HG03439 (cell line): ENCODE data around the gene SFTPA1.
"Not testable (repeated sequence)": the region's sequence is repeated elsewhere in the genome, so short reads cannot be mapped to it uniquely, and the experiment has no call there.

Experiments used
- ATAC-seq: cut with Tn5 transposase; IDR thresholded peaks from one replicate; pipeline ENCODE4 v1.9.1; 2021; ENCODE audit warnings: mild to moderate bottlenecking, moderate library complexity; ENCODE audit not compliant: unreplicated experiment

SFTPA1 gene

GRCh38 chr10:79608505-79609375 is 2.0 kb upstream of the SFTPA1 start:
- ATAC-seq = no peak

GRCh38 chr10:79611193-79611976 is 646 bp downstream of the SFTPA1 start:
- not testable (repeated sequence) for ATAC-seq

GRCh38 chr10:79615577-79615976 is 4.8 kb downstream of the SFTPA1 start:
- ATAC-seq = no peak

- ATAC-seq = no peak
Measured at GRCh38 chr10:79616164-79616563, 5.4 kb downstream of the SFTPA1 start.

GRCh38 chr10:79623663-79624062 is 12.9 kb downstream of the SFTPA1 start:
- ATAC-seq = not testable (repeated sequence)

- ATAC-seq = no peak
Measured at GRCh38 chr10:79627075-79627474, 16.3 kb downstream of the SFTPA1 start.

GRCh38 chr10:79628083-79628482 is 17.3 kb downstream of the SFTPA1 start:
- ATAC-seq = no peak

GRCh38 chr10:79628988-79629954 is 18.5 kb downstream of the SFTPA1 start:
- no peak for ATAC-seq

- no peak for ATAC-seq
Measured at GRCh38 chr10:79629955-79630327, 19.2 kb downstream of the SFTPA1 start.

GRCh38 chr10:79636654-79637199 is 26.0 kb downstream of the SFTPA1 start:
- ATAC-seq = not testable (repeated sequence)

GRCh38 chr10:79638318-79638717 is 27.6 kb downstream of the SFTPA1 start:
- no peak for ATAC-seq

GRCh38 chr10:79652695-79653094 is 42.0 kb downstream of the SFTPA1 start:
- not testable (repeated sequence) for ATAC-seq

GRCh38 chr10:79663287-79663686 is 52.5 kb downstream of the SFTPA1 start:
- not testable (repeated sequence) for ATAC-seq

GRCh38 chr10:79664686-79665085 is 53.9 kb downstream of the SFTPA1 start:
- not testable (repeated sequence) for ATAC-seq
